CD4-positive, alpha-beta T cell treated with Interleukin-6 at 100 ng/mL for 8 hours (primary cell): ENCODE data around the gene SMC6.

Source experiments
- DNase-seq: peaks from one replicate; pipeline ENCODE4 v3.0.0-alpha.2; 2020; ENCODE audit warnings: mixed read lengths, low spot score

The SMC6 gene

GRCh38 chr2:17616405-17616804 lies 137.2 kb downstream of the SMC6 start:
- DNase-seq, result no peak

GRCh38 chr2:17615728-17616351 lies 137.8 kb downstream of the SMC6 start:
- no peak for DNase-seq

DNA sequence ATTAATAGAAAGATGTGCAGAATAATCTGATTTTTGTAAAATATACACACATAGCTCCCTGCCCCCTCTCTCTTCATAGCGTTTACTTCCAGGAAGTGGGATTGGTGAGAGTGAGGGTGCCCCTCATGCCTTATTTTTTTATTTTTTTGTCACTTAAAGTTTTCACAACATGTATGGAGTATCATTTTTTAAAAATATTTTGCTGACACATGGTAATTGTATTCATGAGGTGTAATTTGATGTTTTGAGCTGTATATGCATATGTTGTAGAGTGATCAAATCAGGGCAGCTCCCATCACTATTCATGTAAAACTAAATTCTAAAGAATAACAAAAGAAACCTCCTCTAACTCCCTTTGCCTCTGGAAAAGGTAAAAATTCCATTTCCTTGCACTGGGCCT lies 138.5 kb downstream of the SMC6 start:
- DNase-seq, result no peak

GRCh38 chr2:17614174-17614930 lies 139.3 kb downstream of the SMC6 start:
- DNase-seq, result no peak
